PC-9 (cell line): ENCODE results near the gene APBB1IP.

Experiments used
- EZH2 ChIP-seq: fragments of 200-600 bp; sonication (generic); IDR thresholded peaks from 2 replicates; pipeline ENCODE4 v1.8.0; 2017; ENCODE audit warnings: antibody characterized with exemption, low read depth
- TF ChIP-seq, protein P1 (sequence below): fragments of 200-600 bp; sonication (generic); conservative IDR thresholded peaks from 2 replicates; pipeline ENCODE4 v1.6.1; 2017; ENCODE audit warnings: mixed run types, antibody characterized with exemption, mild to moderate bottlenecking, moderate library complexity

DNA sequence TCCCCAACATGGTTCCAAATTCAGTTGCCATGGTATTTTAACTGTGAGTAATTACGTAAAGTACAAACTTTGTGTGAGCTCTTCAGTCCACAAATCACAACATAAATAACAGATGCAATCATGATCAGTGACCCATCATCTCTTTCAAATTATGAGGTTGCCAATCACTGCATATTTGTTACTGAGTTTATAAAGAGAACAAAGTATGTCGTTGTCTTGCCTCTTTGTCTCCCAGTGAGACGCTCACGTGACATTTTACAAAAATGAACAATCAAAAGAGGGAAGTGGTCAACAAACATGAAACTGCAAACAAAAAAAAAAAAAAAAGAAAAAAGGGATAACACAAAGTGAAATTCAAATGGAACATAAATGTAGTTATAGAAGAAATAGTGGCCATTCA, 136.6 kb downstream of the APBB1IP start:
- TF ChIP-seq, protein P1, sequence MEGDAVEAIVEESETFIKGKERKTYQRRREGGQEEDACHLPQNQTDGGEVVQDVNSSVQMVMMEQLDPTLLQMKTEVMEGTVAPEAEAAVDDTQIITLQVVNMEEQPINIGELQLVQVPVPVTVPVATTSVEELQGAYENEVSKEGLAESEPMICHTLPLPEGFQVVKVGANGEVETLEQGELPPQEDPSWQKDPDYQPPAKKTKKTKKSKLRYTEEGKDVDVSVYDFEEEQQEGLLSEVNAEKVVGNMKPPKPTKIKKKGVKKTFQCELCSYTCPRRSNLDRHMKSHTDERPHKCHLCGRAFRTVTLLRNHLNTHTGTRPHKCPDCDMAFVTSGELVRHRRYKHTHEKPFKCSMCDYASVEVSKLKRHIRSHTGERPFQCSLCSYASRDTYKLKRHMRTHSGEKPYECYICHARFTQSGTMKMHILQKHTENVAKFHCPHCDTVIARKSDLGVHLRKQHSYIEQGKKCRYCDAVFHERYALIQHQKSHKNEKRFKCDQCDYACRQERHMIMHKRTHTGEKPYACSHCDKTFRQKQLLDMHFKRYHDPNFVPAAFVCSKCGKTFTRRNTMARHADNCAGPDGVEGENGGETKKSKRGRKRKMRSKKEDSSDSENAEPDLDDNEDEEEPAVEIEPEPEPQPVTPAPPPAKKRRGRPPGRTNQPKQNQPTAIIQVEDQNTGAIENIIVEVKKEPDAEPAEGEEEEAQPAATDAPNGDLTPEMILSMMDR, result no peak
- TF ChIP-seq EZH2, result no peak
